Measurements from ENCODE around the gene DOCK3.
"Not testable (repeated sequence)": the region's sequence is repeated elsewhere in the genome, so short reads cannot be mapped to it uniquely, and the experiment has no call there.

Gene DOCK3

DNA sequence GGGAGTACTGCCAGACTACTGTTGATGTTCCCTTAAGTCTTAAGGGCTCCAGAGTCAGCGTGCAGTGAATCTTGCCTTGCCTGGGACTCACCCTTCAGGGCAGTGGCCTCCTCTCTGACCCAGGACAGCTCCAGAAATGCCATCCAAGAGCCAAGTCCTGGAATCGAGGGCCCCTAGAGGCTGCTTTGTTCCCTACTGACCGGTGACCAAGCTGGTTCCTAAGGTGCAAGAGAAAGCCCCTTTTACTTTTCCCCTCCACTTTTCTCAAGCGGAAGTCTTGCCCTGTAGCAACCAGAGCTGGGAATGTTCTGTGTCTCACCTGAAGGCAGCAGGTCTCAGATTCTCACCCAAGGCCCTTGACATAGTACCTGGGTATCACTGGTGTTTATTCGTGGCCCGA is 238.0 kb downstream of the DOCK3 start:
- Histone ChIP-seq H3K9ac (ENCODE audit: low read length) (no peak overlapping the region), H3K4me2 (ENCODE audit: low read depth, low read length) (no peak overlapping the region), H3K27me3 (replicated peaks; ENCODE audit: insufficient read depth, low read length) (no peaks in the 10 kb centered on the region), H3K4me1 (ENCODE audit: low read length) (no peaks in the 10 kb centered on the region), H3K79me2 (ENCODE audit: low read length) (no peaks in the 10 kb centered on the region), H3K4me3 (ENCODE audit: low read length) (no peak overlapping the region), H4K20me1 (ENCODE audit: insufficient read depth, low read length) (no peaks in the 10 kb centered on the region), H3F3A (ENCODE audit: insufficient read depth, low read length) (no peaks in the 10 kb centered on the region), H3K9me3 (replicated peaks; ENCODE audit: insufficient read depth, low read length) (no peaks in the 10 kb centered on the region), H3K27ac (ENCODE audit: low read length) (no peak overlapping the region), H2AFZ (ENCODE audit: low read length) (no peak overlapping the region), H3K36me3 (replicated peaks; ENCODE audit: insufficient read depth, low read length) (no peaks in the 10 kb centered on the region), H3K9me2 (replicated peaks; ENCODE audit: insufficient read depth, low read length) (no peaks in the 10 kb centered on the region)
- TF ChIP-seq EZH2phosphoT487 (IDR thresholded peaks at IDR 0.05; ENCODE audit: low read length): no peak
- TF ChIP-seq EZH2 (optimal IDR thresholded peaks at IDR 0.05; ENCODE audit: low read depth, low read length): no peak
- TF ChIP-seq, protein P1, sequence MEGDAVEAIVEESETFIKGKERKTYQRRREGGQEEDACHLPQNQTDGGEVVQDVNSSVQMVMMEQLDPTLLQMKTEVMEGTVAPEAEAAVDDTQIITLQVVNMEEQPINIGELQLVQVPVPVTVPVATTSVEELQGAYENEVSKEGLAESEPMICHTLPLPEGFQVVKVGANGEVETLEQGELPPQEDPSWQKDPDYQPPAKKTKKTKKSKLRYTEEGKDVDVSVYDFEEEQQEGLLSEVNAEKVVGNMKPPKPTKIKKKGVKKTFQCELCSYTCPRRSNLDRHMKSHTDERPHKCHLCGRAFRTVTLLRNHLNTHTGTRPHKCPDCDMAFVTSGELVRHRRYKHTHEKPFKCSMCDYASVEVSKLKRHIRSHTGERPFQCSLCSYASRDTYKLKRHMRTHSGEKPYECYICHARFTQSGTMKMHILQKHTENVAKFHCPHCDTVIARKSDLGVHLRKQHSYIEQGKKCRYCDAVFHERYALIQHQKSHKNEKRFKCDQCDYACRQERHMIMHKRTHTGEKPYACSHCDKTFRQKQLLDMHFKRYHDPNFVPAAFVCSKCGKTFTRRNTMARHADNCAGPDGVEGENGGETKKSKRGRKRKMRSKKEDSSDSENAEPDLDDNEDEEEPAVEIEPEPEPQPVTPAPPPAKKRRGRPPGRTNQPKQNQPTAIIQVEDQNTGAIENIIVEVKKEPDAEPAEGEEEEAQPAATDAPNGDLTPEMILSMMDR (IDR thresholded peaks at IDR 0.05; ENCODE audit: low read length): no peak
- DNase-seq: no peak

DNA sequence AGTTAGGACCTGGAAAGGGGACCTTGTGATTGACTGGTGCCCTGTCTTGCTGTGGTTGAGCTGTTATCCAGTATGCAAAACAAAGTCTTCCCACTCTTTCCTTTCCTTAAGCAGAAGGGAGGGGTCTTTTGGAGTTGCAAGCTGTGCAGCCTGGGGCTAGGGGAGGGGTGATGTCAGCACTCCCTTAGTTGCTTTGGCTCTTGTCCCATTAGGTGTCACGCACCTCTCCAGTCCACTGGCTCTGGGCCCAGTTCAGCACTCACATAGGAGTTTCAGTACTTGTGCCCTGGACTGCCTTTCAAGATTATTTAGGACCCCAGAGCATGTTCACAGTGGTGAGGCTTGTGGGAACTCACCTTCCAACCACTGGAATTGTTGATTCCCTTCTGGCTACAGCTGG is 238.5 kb downstream of the DOCK3 start:
- H4K20me1 ChIP-seq (ENCODE audit: insufficient read depth, low read length): no peaks in the 10 kb centered on the region

DNA sequence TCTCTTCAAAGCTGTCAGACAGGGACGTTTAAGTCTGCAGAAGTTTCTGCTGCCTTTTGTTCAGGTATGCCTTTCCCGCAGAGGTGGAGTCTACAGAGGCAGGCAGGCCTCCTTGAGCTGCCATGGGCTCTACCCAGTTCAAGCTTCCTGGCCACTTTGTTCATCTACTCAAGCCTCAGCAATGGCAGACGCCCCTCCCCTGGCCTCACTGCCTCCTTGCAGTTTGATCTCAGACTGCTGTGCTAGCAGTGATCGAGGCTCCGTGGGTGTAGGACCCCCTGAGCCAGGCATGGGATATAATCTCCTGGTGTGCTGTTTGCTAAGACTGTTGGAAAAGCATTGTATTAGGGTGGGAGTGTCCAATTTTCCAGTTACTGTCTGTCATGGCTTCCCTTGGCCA is 247.3 kb downstream of the DOCK3 start:
- H3K36me3 ChIP-seq (replicated peaks; ENCODE audit: insufficient read depth, low read length); H3K4me1 ChIP-seq (ENCODE audit: low read length); H3K79me2 ChIP-seq (ENCODE audit: low read length); DNase-seq; H3K4me3 ChIP-seq (ENCODE audit: low read length); H3K9me2 ChIP-seq (replicated peaks; ENCODE audit: insufficient read depth, low read length); H2AFZ ChIP-seq (ENCODE audit: low read length); H3K9ac ChIP-seq (ENCODE audit: low read length); H3F3A ChIP-seq (ENCODE audit: insufficient read depth, low read length); H3K27me3 ChIP-seq (replicated peaks; ENCODE audit: insufficient read depth, low read length); H3K27ac ChIP-seq (ENCODE audit: low read length); H3K9me3 ChIP-seq (replicated peaks; ENCODE audit: insufficient read depth, low read length); H3K4me2 ChIP-seq (ENCODE audit: low read depth, low read length); H4K20me1 ChIP-seq (ENCODE audit: insufficient read depth, low read length): not testable (repeated sequence)

More for the DNA sequence above, 238.5 kb downstream of the DOCK3 start:
- Histone ChIP-seq H3K4me2 (ENCODE audit: low read depth, low read length) (no peak overlapping the region), H3K4me1 (ENCODE audit: low read length) (no peaks in the 10 kb centered on the region), H3K9me3 (replicated peaks; ENCODE audit: insufficient read depth, low read length) (no peaks in the 10 kb centered on the region), H3K9me2 (replicated peaks; ENCODE audit: insufficient read depth, low read length) (no peaks in the 10 kb centered on the region), H3K4me3 (ENCODE audit: low read length) (no peak overlapping the region), H3K27ac (ENCODE audit: low read length) (no peak overlapping the region), H3K36me3 (replicated peaks; ENCODE audit: insufficient read depth, low read length) (no peaks in the 10 kb centered on the region), H3F3A (ENCODE audit: insufficient read depth, low read length) (no peaks in the 10 kb centered on the region), H2AFZ (ENCODE audit: low read length) (no peak overlapping the region), H3K27me3 (replicated peaks; ENCODE audit: insufficient read depth, low read length) (no peaks in the 10 kb centered on the region), H3K9ac (ENCODE audit: low read length) (no peak overlapping the region), H3K79me2 (ENCODE audit: low read length) (no peaks in the 10 kb centered on the region)
- no peak for DNase-seq
- TF ChIP-seq EZH2 (optimal IDR thresholded peaks at IDR 0.05; ENCODE audit: low read depth, low read length): no peak
- no peak for TF ChIP-seq EZH2phosphoT487 (IDR thresholded peaks at IDR 0.05; ENCODE audit: low read length)
- TF ChIP-seq, protein P1 (IDR thresholded peaks at IDR 0.05; ENCODE audit: low read length): no peak

GRCh38 chr3:50923955-50924354 is 249.2 kb downstream of the DOCK3 start:
- H3F3A ChIP-seq (ENCODE audit: insufficient read depth, low read length): no peaks in the 10 kb centered on the region
- no peaks in the 10 kb centered on the region for H3K9me3 ChIP-seq (replicated peaks; ENCODE audit: insufficient read depth, low read length)
- TF ChIP-seq EZH2phosphoT487 (IDR thresholded peaks at IDR 0.05; ENCODE audit: low read length): no peak
- TF ChIP-seq, protein P1 (IDR thresholded peaks at IDR 0.05; ENCODE audit: low read length): no peak
- TF ChIP-seq EZH2 (optimal IDR thresholded peaks at IDR 0.05; ENCODE audit: low read depth, low read length): no peak
- no peaks in the 10 kb centered on the region for H3K36me3 ChIP-seq (replicated peaks; ENCODE audit: insufficient read depth, low read length)
- no peak for DNase-seq
- no peak overlapping the region for H3K9ac ChIP-seq (ENCODE audit: low read length)
- no peaks in the 10 kb centered on the region for H3K9me2 ChIP-seq (replicated peaks; ENCODE audit: insufficient read depth, low read length)
- H3K79me2 ChIP-seq (ENCODE audit: low read length): no peaks in the 10 kb centered on the region
- H3K4me1 ChIP-seq (ENCODE audit: low read length): no peaks in the 10 kb centered on the region
- no peak overlapping the region for H3K4me2 ChIP-seq (ENCODE audit: low read depth, low read length)
- H3K27me3 ChIP-seq (replicated peaks; ENCODE audit: insufficient read depth, low read length): no peaks in the 10 kb centered on the region
- no peak overlapping the region for H2AFZ ChIP-seq (ENCODE audit: low read length)
- H3K4me3 ChIP-seq (ENCODE audit: low read length): no peak overlapping the region
- no peak overlapping the region for H3K27ac ChIP-seq (ENCODE audit: low read length)
- H4K20me1 ChIP-seq (ENCODE audit: insufficient read depth, low read length): no peaks in the 10 kb centered on the region
